GM23248 (cell line): Measurements from ENCODE around the gene BICC1.

Experiments
- EZH2 ChIP-seq: fragments of 200-600 bp; sonication (generic); IDR thresholded peaks from 2 replicates; pipeline ENCODE4 v1.6.1; 2018; ENCODE audit warnings: antibody characterized with exemption, mild to moderate bottlenecking; ENCODE audit not compliant: insufficient read depth, poor library complexity, severe bottlenecking
- EZH2phosphoT487 ChIP-seq: fragments of 200-600 bp; sonication (generic); IDR thresholded peaks from 2 replicates; pipeline ENCODE4 v1.6.1; 2018; ENCODE audit warnings: antibody characterized with exemption, moderate library complexity, mild to moderate bottlenecking, low read depth; ENCODE audit not compliant: insufficient read depth

DNA sequence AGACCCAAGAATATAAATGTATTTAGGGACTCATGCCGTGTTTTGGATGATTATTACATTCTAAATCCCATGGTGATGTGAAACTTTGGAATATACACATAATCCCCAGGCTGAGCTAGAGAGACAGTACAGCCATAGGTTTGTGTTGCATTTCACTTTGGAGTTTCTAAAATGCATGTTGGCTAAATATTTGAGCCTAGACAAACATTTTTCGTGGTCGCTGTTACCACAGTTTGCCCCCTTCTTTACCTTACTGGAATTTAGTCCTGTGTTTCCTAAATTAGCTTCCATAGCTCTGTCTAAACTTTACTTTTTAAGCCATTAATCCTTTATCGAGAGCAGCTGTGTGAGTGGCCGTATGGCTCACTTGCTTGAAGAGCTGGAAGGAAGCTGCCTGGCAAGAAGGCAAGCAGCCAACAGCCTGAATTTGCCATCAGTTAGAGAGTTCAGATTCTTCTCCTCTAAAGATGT lies 192.0 kb downstream of the BICC1 start:
- TF ChIP-seq EZH2phosphoT487 (no peak), EZH2 (no peak)
